Lower leg skin (tissue), 4 donors: ENCODE data around the gene TPH2. TPM values are rescaled to one million over a fixed set of nuclear protein-coding genes. Genes with fewer than 3 reads are reported as not detected.

ENCODE experiments used
- DNase-seq, 2 donors: peaks; one replicate each; pipeline ENCODE4 v3.0.0-alpha.2; 2019; ENCODE audit warnings: low spot score in 2 of 2
- H3K4me3 ChIP-seq: fragments of 200-600 bp; sonication (generic); 2 replicates; pipeline ENCODE4 v1.5.1; 2017; ENCODE audit warnings: mild to moderate bottlenecking, low read depth; ENCODE audit not compliant: poor library complexity, severe bottlenecking
- POLR2A ChIP-seq, 2 donors: fragments of 450-650 bp; IDR thresholded peaks; one replicate each; pipeline ENCODE4 v1.6.1; 2016 to 2017; ENCODE audit warnings: antibody characterized with exemption in 2 of 2, mild to moderate bottlenecking in 1 of 2, moderate library complexity in 1 of 2
- WGBS, 2 donors: methylation state at CpG; one replicate each; pipeline ENCODE4 v1.1.5; 2018; 5-methylcytosine and 5-hydroxymethylcytosine counted together
- intact Hi-C: fragments of 100-400 bp; cut with DNase I; formaldehyde crosslinking; loops from one replicate; pipeline ENCODE4 v1.15.0; 2023; ENCODE audit warnings: low total_unique reads
- total RNA-seq, 4 donors: library from RNA; depleted of rRNA; stranded (reverse); fragments of >200 nt; gene quantifications; one replicate each; pipeline ENCODE4 v1.1.0, GENCODE V29; 2016
- TF ChIP-seq, protein P1 (sequence below), 3 donors: fragments of 450-650 bp; IDR thresholded peaks; one replicate each; pipeline ENCODE4 v1.5.1; 2016; ENCODE audit warnings: antibody characterized with exemption in 3 of 3, mild to moderate bottlenecking in 3 of 3, moderate library complexity in 2 of 3

TPH2 gene
- total RNA-seq, 4 donors from 2014 or later = not detected

DNA sequence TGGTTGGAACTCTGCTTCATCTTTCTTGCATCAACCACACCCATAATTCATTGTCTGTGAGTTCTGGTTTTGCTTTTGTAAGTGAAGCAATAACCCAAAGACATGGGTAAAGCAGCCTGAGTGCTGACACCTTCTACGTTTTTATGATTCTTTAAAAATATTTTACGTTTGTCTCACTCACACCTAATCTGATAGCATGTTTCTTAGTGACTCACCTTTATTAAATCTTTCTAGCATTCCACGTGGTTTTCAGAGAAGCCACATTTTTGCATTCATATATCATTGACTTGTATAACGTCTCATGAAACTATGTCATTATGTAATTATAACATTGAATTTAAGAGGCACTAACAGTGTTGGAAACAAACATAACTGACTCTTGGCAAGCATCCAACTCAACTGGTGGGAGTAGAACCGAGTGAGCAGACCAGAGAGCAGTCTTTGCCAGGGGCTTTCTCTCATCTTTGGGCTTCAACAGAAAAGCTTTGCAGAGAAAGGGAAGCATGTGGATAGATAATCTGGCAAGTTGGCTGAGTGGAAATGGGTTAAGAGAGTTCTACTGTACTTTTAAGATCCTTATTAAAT is 118.8 kb downstream of the TPH2 start:
- WGBS, 2 donors = 28 to 38% methylated on average over 5 of the region's 5 CpGs
- H3K4me3 ChIP-seq = no peak overlapping the region
- DNase-seq = no peak
- intact Hi-C loops = no loop called here
- no peak for TF ChIP-seq POLR2A (IDR thresholded peaks at IDR 0.05)
- TF ChIP-seq, protein P1, sequence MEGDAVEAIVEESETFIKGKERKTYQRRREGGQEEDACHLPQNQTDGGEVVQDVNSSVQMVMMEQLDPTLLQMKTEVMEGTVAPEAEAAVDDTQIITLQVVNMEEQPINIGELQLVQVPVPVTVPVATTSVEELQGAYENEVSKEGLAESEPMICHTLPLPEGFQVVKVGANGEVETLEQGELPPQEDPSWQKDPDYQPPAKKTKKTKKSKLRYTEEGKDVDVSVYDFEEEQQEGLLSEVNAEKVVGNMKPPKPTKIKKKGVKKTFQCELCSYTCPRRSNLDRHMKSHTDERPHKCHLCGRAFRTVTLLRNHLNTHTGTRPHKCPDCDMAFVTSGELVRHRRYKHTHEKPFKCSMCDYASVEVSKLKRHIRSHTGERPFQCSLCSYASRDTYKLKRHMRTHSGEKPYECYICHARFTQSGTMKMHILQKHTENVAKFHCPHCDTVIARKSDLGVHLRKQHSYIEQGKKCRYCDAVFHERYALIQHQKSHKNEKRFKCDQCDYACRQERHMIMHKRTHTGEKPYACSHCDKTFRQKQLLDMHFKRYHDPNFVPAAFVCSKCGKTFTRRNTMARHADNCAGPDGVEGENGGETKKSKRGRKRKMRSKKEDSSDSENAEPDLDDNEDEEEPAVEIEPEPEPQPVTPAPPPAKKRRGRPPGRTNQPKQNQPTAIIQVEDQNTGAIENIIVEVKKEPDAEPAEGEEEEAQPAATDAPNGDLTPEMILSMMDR (IDR thresholded peaks at IDR 0.05) = no peak

DNA sequence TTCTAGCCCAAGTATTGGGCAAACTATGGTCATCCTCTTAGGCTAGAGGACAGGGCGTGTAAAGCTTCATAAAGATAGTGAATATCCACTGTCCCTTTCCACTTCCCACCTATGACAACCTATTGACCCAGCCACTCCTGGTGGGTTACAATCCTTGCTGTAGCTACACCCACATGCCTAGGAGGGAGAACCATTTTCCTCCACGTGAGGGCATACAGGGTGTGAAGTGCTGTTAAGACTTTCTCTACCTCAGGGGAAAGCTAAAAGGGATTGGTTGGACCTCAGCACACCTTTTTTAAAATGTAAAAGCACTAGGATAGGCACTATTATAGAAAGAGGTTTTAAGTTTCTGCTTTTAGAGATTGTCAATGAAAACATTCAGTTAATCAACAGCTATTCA is 124.4 kb downstream of the TPH2 start:
- TF ChIP-seq, protein P1 (IDR thresholded peaks at IDR 0.05) = no peak
- TF ChIP-seq POLR2A (IDR thresholded peaks at IDR 0.05) = no peak
- DNase-seq = no peak
- intact Hi-C loops = no loop called here
- no peak overlapping the region for H3K4me3 ChIP-seq
- WGBS, 2 donors = 66 to 68% methylated on average over 2 of the region's 2 CpGs

DNA sequence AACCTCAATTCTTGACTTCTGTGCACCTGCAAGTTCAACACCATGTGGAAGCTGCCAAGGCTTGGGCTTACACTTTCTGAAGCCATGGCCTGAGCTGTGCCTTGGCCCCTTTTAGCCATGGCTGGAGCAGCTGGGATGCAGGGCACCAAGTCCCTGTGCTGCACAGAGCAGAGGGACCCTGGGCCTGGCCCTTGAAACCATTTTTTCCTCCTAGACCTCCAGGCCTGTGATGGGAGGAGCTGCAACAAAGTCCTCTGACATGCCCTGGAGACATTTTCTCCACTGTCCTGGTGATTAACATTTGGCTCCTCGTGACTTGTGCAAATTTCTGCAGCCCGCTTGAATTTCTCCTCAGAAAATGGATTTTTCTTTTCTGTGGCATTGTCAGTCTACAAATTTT is 132.4 kb downstream of the TPH2 start:
- intact Hi-C loops = no loop called here

DNA sequence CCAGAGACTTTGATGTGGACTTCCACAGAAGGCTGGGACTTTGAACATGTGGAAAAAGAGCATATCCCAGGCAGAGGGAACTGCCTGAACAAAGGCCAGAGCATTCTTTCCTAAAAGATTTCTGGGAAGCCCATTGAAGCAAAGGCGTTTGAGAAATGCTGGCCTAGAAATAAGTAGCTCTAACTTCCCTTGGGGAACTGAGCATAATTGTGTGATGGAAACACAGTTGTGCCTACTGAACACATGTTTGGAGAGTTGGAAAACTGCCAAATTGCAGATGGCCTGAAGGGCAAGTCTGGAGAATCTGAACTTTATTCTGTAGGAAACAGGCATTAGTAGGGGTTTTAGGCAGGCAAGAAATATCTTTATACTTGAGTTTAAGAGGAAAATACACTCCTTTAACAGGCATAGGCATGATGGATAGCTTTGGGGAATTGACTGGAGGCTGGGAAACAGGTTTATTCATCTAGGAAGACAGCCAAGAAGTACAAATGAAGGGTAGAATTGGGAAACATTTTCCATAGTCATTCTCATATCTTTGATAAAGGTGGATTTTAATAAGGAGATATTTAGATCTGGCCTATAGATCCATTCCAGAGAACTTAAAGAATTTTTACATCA is 134.1 kb downstream of the TPH2 start:
- 7 to 16% methylated on average over 1 of the region's 1 CpG for WGBS, 2 donors
- intact Hi-C loops = no loop called here
- DNase-seq = no peak
- H3K4me3 ChIP-seq = no peak overlapping the region
- TF ChIP-seq POLR2A (IDR thresholded peaks at IDR 0.05) = no peak
- TF ChIP-seq, protein P1 (IDR thresholded peaks at IDR 0.05) = no peak

More for the DNA sequence above, 132.4 kb downstream of the TPH2 start:
- H3K4me3 ChIP-seq = no peak overlapping the region
- DNase-seq = no peak
- TF ChIP-seq, protein P1 (IDR thresholded peaks at IDR 0.05) = no peak
- TF ChIP-seq POLR2A (IDR thresholded peaks at IDR 0.05) = no peak
- WGBS, 2 donors = 87 to 100% methylated on average over 2 of the region's 2 CpGs

DNA sequence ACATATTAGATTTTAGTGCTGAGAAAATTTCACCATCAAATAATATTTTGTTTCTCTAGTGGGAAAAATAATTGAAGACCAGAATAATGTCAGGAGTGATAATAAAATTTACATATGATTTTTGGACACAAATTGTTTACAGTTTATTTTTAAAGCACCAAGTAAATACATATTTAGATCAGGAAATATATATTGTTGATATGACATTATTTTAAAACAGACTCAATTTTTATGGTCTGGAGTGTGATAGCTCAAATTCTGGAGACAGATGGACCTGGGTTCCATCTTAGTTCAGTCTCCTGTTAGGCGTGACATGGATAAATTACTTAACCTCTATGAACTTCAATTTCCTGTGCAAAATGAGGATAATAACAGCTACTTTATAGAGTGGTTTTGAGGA is 135.4 kb downstream of the TPH2 start:
- intact Hi-C loops = no loop called here
- TF ChIP-seq, protein P1 (IDR thresholded peaks at IDR 0.05) = no peak
- no peak for TF ChIP-seq POLR2A (IDR thresholded peaks at IDR 0.05)
- WGBS, 2 donors = 86 to 90% methylated on average over 1 of the region's 1 CpG
- DNase-seq = no peak
- H3K4me3 ChIP-seq = no peak overlapping the region

DNA sequence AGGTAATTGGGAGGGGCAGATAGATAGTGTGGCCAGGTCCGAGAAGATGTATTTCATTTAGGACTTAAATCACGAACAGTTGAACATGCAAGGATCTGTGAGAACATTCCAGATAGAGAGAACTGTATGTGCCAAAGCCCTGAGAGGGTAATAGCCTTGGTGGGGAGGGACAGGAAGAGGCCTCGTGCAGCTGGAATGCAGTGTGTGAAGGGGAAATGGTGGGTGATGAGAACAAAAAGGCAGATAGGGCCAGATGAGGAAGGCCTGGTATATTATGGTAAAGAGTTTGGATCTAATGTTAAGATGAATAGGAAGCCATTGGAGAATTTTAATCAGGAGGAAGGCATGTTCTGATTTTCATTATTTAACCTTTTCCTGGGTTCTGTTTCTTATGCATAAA is 136.3 kb downstream of the TPH2 start:
- intact Hi-C loops = no loop called here

More for the DNA sequence above, 136.3 kb downstream of the TPH2 start:
- TF ChIP-seq POLR2A (IDR thresholded peaks at IDR 0.05) = no peak
- TF ChIP-seq, protein P1 (IDR thresholded peaks at IDR 0.05) = no peak
- H3K4me3 ChIP-seq = no peak overlapping the region
- DNase-seq = no peak
- 44 to 55% methylated on average over 3 of the region's 3 CpGs for WGBS, 2 donors
